Fibroblast of mammary gland (primary cell): ENCODE results near the gene EHBP1.

ENCODE experiments used
- DNase-seq: peaks from one replicate; pipeline ENCODE4 v3.0.0-alpha.2; 2010; ENCODE audit warnings: low read depth
- H3K4me3 ChIP-seq: 2 replicates; pipeline ENCODE4 v1.5.1; 2011; ENCODE audit warnings: low read depth, mild to moderate bottlenecking, low read length, moderate library complexity; ENCODE audit not compliant: control insufficient read depth
- TF ChIP-seq, protein P1 (sequence below): conservative IDR thresholded peaks from 2 replicates; pipeline ENCODE4 v1.5.1; 2011; ENCODE audit warnings: low read depth, low read length, inconsistent platforms; ENCODE audit not compliant: control insufficient read depth, insufficient read depth

EHBP1 gene

DNA sequence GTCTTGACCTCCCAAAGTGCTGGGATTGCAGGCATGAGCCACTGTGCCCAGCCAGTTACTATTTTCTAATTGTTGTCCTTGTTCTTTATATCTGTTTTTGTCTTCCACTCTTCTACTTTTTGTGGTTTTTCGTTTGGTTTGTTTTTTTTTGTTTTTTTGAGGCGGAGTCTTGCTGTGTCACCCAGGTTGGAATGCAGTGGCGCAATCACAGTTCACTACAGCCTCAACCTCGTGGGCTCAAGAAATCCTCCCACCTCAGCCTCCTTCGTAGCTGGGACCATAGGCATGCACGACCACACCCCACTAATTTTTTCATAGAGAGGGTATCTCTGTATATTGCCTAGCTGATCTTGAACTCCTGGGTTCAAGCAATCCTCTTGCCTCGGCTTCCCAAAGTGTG is 100.7 kb downstream of the EHBP1 start:
- no peak overlapping the region for H3K4me3 ChIP-seq
- peak; percentile 33 for DNase-seq
- TF ChIP-seq, protein P1, sequence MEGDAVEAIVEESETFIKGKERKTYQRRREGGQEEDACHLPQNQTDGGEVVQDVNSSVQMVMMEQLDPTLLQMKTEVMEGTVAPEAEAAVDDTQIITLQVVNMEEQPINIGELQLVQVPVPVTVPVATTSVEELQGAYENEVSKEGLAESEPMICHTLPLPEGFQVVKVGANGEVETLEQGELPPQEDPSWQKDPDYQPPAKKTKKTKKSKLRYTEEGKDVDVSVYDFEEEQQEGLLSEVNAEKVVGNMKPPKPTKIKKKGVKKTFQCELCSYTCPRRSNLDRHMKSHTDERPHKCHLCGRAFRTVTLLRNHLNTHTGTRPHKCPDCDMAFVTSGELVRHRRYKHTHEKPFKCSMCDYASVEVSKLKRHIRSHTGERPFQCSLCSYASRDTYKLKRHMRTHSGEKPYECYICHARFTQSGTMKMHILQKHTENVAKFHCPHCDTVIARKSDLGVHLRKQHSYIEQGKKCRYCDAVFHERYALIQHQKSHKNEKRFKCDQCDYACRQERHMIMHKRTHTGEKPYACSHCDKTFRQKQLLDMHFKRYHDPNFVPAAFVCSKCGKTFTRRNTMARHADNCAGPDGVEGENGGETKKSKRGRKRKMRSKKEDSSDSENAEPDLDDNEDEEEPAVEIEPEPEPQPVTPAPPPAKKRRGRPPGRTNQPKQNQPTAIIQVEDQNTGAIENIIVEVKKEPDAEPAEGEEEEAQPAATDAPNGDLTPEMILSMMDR: no peak

GRCh38 chr2:62808554-62808953 is 103.0 kb downstream of the EHBP1 start:
- DNase-seq: no peak
- TF ChIP-seq, protein P1: no peak
- H3K4me3 ChIP-seq: no peak overlapping the region

GRCh38 chr2:62811086-62811485 is 105.6 kb downstream of the EHBP1 start:
- DNase-seq: no peak
- TF ChIP-seq, protein P1: no peak
- no peak overlapping the region for H3K4me3 ChIP-seq

GRCh38 chr2:62811972-62812371 is 106.5 kb downstream of the EHBP1 start:
- TF ChIP-seq, protein P1: no peak
- H3K4me3 ChIP-seq: no peak overlapping the region
- no peak for DNase-seq

GRCh38 chr2:62812921-62813825 is 107.7 kb downstream of the EHBP1 start:
- TF ChIP-seq, protein P1: no peak
- no peak for DNase-seq

DNA sequence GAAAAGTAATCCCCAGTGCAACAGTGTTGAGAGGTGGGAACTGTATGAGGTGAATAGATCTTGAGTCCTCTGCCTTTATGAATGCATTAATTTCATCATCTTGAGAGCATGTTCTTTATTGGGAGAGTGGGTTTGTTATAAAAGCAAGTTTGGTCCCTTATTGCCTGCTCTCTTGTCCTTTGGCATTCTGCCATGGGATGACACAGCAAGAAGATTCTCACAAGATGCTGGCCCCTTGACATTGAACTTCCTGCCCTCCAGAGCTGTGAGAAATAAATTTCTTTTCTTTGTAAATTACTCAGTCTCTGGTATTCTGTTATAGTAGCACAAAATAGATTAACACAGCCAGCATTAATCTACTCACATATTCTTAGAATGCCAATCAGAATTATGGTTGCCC is 108.6 kb downstream of the EHBP1 start:
- peak; percentile 91 for DNase-seq

More at GRCh38 chr2:62812921-62813825, 107.7 kb downstream of the EHBP1 start:
- H3K4me3 ChIP-seq: no peak overlapping the region

More for the DNA sequence above, 108.6 kb downstream of the EHBP1 start:
- H3K4me3 ChIP-seq: no peak overlapping the region
- TF ChIP-seq, protein P1: no peak
